ENCODE measurements around the gene GAN.

GAN gene

DNA sequence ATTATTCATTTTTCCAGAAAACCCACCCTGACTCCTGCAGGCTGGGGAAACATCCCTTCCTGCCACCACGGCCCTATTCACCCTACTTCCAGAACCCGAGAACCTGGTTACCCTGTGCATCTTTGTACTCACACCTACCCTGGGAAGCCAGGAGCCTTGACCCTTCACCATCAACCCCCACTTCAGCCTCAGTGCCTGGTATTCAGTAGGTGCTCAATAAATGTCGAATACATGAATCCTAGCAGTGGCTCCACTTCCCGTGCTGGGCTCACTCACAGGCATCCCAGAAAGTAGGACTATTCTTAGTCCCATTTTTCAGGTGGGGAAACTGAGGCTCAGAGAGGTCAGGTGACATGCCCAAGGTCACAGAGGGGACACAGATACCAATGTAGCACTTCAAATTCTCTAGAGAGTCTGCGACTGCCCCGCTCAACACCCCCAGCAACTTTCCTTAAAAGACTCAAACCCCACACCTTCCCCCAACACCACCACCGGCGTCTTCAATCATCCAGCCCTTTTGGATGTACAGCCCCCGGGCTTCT, 93.7 kb downstream of the GAN start:
- TF ChIP-seq, protein P1, sequence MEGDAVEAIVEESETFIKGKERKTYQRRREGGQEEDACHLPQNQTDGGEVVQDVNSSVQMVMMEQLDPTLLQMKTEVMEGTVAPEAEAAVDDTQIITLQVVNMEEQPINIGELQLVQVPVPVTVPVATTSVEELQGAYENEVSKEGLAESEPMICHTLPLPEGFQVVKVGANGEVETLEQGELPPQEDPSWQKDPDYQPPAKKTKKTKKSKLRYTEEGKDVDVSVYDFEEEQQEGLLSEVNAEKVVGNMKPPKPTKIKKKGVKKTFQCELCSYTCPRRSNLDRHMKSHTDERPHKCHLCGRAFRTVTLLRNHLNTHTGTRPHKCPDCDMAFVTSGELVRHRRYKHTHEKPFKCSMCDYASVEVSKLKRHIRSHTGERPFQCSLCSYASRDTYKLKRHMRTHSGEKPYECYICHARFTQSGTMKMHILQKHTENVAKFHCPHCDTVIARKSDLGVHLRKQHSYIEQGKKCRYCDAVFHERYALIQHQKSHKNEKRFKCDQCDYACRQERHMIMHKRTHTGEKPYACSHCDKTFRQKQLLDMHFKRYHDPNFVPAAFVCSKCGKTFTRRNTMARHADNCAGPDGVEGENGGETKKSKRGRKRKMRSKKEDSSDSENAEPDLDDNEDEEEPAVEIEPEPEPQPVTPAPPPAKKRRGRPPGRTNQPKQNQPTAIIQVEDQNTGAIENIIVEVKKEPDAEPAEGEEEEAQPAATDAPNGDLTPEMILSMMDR (IDR thresholded peaks at IDR 0.05), result no peak

- TF ChIP-seq, protein P1 (IDR thresholded peaks at IDR 0.05), result no peak
These were observed 94.3 kb downstream of the GAN start for GRCh38 chr16:81409016-81409556.

- TF ChIP-seq, protein P1 (IDR thresholded peaks at IDR 0.05), result no peak
These were observed 96.0 kb downstream of the GAN start for GRCh38 chr16:81410643-81411293.

GRCh38 chr16:81413245-81413990, 98.7 kb downstream of the GAN start:
- TF ChIP-seq, protein P1 (IDR thresholded peaks at IDR 0.05), result no peak

GRCh38 chr16:81415751-81416150, 101.0 kb downstream of the GAN start:
- TF ChIP-seq, protein P1 (IDR thresholded peaks at IDR 0.05), result no peak

DNA sequence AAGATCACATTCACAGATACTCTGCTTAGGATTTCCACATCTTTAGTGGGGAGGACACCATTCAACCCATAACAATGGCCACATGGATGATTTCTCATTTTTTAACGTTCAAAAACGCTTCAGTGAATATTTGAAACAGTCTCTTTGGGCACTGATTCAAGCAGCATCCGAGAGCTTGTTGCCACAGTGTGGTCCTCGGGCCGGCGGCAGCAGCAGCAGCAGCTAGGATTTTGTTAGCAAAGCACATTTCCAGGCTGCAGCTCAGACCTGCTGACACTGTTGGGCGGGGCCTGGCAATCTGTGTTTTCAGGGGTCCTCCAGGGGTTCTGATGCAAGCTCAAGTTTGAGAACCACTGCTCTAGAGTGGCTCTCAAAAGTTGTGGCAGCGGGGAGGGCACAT, 102.0 kb downstream of the GAN start:
- TF ChIP-seq, protein P1 (IDR thresholded peaks at IDR 0.05), result no peak

GRCh38 chr16:81417210-81417609, 102.4 kb downstream of the GAN start:
- TF ChIP-seq, protein P1 (IDR thresholded peaks at IDR 0.05), result no peak
